CD4-positive, alpha-beta T cell treated with Interleukin-15 for 1 hour (primary cell): Measurements from ENCODE around the gene RNPS1.
"Not testable (repeated sequence)": the region's sequence is repeated elsewhere in the genome, so short reads cannot be mapped to it uniquely, and the experiment has no call there.

Experiments
- DNase-seq: peaks from one replicate; pipeline ENCODE4 v3.0.0-alpha.2; 2020

The RNPS1 gene

GRCh38 chr16:2282262-2282661 is 14.3 kb upstream of the RNPS1 start:
- DNase-seq: no peak

- no peak for DNase-seq
These were observed 13.1 kb upstream of the RNPS1 start for GRCh38 chr16:2280981-2281542.

- no peak for DNase-seq
These were observed 12.5 kb upstream of the RNPS1 start for GRCh38 chr16:2280461-2280860.

GRCh38 chr16:2278956-2279800 is 11.3 kb upstream of the RNPS1 start:
- no peak for DNase-seq

GRCh38 chr16:2278272-2278608 is 10.3 kb upstream of the RNPS1 start:
- no peak for DNase-seq

GRCh38 chr16:2277466-2278271 is 9.7 kb upstream of the RNPS1 start:
- no peak for DNase-seq

GRCh38 chr16:2276368-2277195 is 8.7 kb upstream of the RNPS1 start:
- no peak for DNase-seq

- DNase-seq: no peak
These were observed 7.8 kb upstream of the RNPS1 start for GRCh38 chr16:2275476-2276367.

- no peak for DNase-seq
These were observed 6.0 kb upstream of the RNPS1 start for GRCh38 chr16:2273931-2274330.

- DNase-seq: no peak
These were observed 5.6 kb upstream of the RNPS1 start for GRCh38 chr16:2273484-2273883.

GRCh38 chr16:2271848-2272461 is 4.0 kb upstream of the RNPS1 start:
- DNase-seq: no peak

- no peak for DNase-seq
These were observed 2.9 kb upstream of the RNPS1 start for GRCh38 chr16:2270588-2271470.

GRCh38 chr16:2270070-2270462 is 2.1 kb upstream of the RNPS1 start:
- DNase-seq: no peak

GRCh38 chr16:2267505-2267912 is 417 bp downstream of the RNPS1 start:
- not testable (repeated sequence) for DNase-seq

GRCh38 chr16:2266887-2267286 is 1.0 kb downstream of the RNPS1 start:
- DNase-seq: not testable (repeated sequence)

- not testable (repeated sequence) for DNase-seq
These were observed 4.9 kb downstream of the RNPS1 start for GRCh38 chr16:2263026-2263425.

- DNase-seq: no peak
These were observed 7.7 kb downstream of the RNPS1 start for GRCh38 chr16:2260250-2260649.

- DNase-seq: not testable (repeated sequence)
These were observed 9.4 kb downstream of the RNPS1 start for GRCh38 chr16:2258530-2258929.

GRCh38 chr16:2257726-2258125 is 10.2 kb downstream of the RNPS1 start:
- DNase-seq: no peak

- DNase-seq: no peak
These were observed 11.3 kb downstream of the RNPS1 start for GRCh38 chr16:2256531-2257140.
